Gastroesophageal sphincter (tissue), 4 donors: Measurements from ENCODE around the gene CCNY. TPM values are rescaled to one million over a fixed set of nuclear protein-coding genes. Genes with fewer than 3 reads are reported as not detected.
"Not testable (repeated sequence)": the region's sequence is repeated elsewhere in the genome, so short reads cannot be mapped to it uniquely, and the experiment has no call there.

Experiments
- ATAC-seq: fragments of 150-250 bp; one replicate; pipeline ENCODE4 v1.9.1; 2016; ENCODE audit warnings: mild to moderate bottlenecking, moderate library complexity
- H3K27ac ChIP-seq, 4 donors: fragments of 200-600 bp; sonication (generic) in 3 of 4; 1 replicate in 3 of 4; 2 replicates in 1 of 4; pipeline ENCODE4 v1.5.1; 2016 to 2019
- H3K27me3 ChIP-seq: fragments of 200-600 bp; sonication (generic); one replicate; pipeline ENCODE4 v1.5.1; 2019
- H3K36me3 ChIP-seq, 2 donors: fragments of 200-600 bp; sonication (generic); one replicate each; pipeline ENCODE4 v1.5.1; 2019; ENCODE audit warnings: control low read depth in 1 of 2
- H3K4me1 ChIP-seq, 3 donors: fragments of 200-600 bp; sonication (generic); 1 replicate in 2 of 3; 2 replicates in 1 of 3; pipeline ENCODE4 v1.5.1; 2016 to 2019; ENCODE audit warnings: control low read depth in 2 of 3
- H3K4me3 ChIP-seq, 2 donors: fragments of 200-600 bp; sonication (generic); one replicate each; pipeline ENCODE4 v1.5.1; 2019; ENCODE audit warnings: mild to moderate bottlenecking in 1 of 2, moderate library complexity in 1 of 2
- H3K9me3 ChIP-seq, 3 donors: fragments of 200-600 bp; sonication (generic); one replicate each; pipeline ENCODE4 v1.5.1; 2017 to 2019; ENCODE audit warnings: control low read depth in 2 of 3
- CTCF ChIP-seq, 4 experiments: fragments of 200-600 bp in 2 of 4; fragments of 450-650 bp in 2 of 4; sonication (generic) in 1 of 4; IDR thresholded peaks; one replicate each; pipeline ENCODE4 v1.5.1; 2017 to 2019; ENCODE audit warnings: antibody characterized with exemption in 4 of 4, mild to moderate bottlenecking in 2 of 4, moderate library complexity in 2 of 4
- EP300 ChIP-seq: sonication (generic); formaldehyde crosslinking; IDR thresholded peaks from one replicate; pipeline ENCODE4 v1.6.1; 2017; ENCODE audit warnings: antibody characterized with exemption, mild to moderate bottlenecking
- POLR2A ChIP-seq, 2 donors: fragments of 450-650 bp; IDR thresholded peaks; one replicate each; pipeline ENCODE4 v1.6.1; 2017; ENCODE audit warnings: antibody characterized with exemption in 2 of 2, mild to moderate bottlenecking in 2 of 2, moderate library complexity in 1 of 2
- POLR2AphosphoS5 ChIP-seq: sonication (generic); formaldehyde crosslinking; IDR thresholded peaks from one replicate; pipeline ENCODE4 v1.6.1; 2017; ENCODE audit warnings: antibody characterized with exemption
- WGBS, 2 donors: methylation state at CpG; one replicate each; pipeline ENCODE4 v1.1.5; 2018; ENCODE audit warnings: low coverage in 1 of 2; 5-methylcytosine and 5-hydroxymethylcytosine counted together
- total RNA-seq, 4 donors: library from RNA; depleted of rRNA; stranded (reverse); fragments of >200 nt; gene quantifications; one replicate each; pipeline ENCODE4 v1.1.0, GENCODE V29; 2016

The CCNY gene
- total RNA-seq, 4 donors from 2014 or later, result 35.5 to 106 (median 63.2) TPM

GRCh38 chr10:35300063-35300699, 36.1 kb upstream of the CCNY start:
- Histone ChIP-seq H3K36me3 (no peaks in the 10 kb centered on the region), H3K27ac (no peak overlapping the region), H3K4me3 (no peak overlapping the region), H3K27me3 (peaks cover 10% of the 10 kb centered on the region), H3K4me1 (no peaks in the 10 kb centered on the region), H3K9me3 (peaks cover 0 to 10% (median 0%) of the 10 kb centered on the region in 3 donors)
- WGBS, 2 donors, result 44 to 58% methylated on average over 8 to 11 of the region's 11 CpGs
- peak; percentile 87 for ATAC-seq
- TF ChIP-seq POLR2A (IDR thresholded peaks at IDR 0.05), result no peak
- TF ChIP-seq CTCF (IDR thresholded peaks at IDR 0.05), result no peak
- no peak for TF ChIP-seq POLR2AphosphoS5
- no peak for TF ChIP-seq EP300

GRCh38 chr10:35304649-35305048, 31.7 kb upstream of the CCNY start:
- Histone ChIP-seq H3K9me3 (no peaks in the 10 kb centered on the region), H3K4me3 (no peak overlapping the region), H3K27me3 (peaks cover 22% of the 10 kb centered on the region), H3K4me1 (no peaks in the 10 kb centered on the region), H3K27ac (no peak overlapping the region), H3K36me3 (no peaks in the 10 kb centered on the region)
- TF ChIP-seq POLR2AphosphoS5, result no peak
- no peak for TF ChIP-seq EP300
- no peak for TF ChIP-seq POLR2A (IDR thresholded peaks at IDR 0.05)
- no peak for TF ChIP-seq CTCF (IDR thresholded peaks at IDR 0.05)
- 36 to 100% methylated on average over 1 to 2 of the region's 2 CpGs for whole genome bisulfite sequencing, 2 donors
- no peak for ATAC-seq

DNA sequence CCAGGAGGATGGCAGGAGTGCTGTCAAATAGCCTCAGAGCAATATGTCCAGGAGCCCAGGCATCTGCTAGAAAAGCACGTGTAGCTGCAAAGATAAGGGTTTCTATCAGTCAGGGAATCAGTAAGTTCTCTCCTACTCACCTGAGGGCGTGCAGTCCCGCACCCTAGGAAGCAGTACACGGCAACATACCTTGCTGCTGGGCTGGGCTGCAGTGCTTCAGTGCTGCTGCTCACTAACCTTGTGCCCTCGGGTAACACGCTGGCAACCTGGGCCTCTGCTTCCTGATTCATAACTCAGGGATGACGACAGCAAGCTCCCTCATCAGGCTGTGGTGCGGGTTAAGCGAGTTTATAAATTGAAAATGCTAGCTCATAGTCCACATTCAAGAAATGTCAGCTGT, 29.5 kb upstream of the CCNY start:
- no peak for TF ChIP-seq POLR2AphosphoS5
- TF ChIP-seq EP300, result no peak
- TF ChIP-seq CTCF (IDR thresholded peaks at IDR 0.05), result no peak
- no peak for TF ChIP-seq POLR2A (IDR thresholded peaks at IDR 0.05)
- Histone ChIP-seq H3K4me3 (no peak overlapping the region), H3K27ac (no peak overlapping the region), H3K9me3 (no peaks in the 10 kb centered on the region), H3K4me1 (no peaks in the 10 kb centered on the region), H3K36me3 (no peaks in the 10 kb centered on the region), H3K27me3 (peaks cover 22% of the 10 kb centered on the region)
- ATAC-seq, result no peak
- 33 to 50% methylated on average over 1 to 6 of the region's 9 CpGs for WGBS, 2 donors

DNA sequence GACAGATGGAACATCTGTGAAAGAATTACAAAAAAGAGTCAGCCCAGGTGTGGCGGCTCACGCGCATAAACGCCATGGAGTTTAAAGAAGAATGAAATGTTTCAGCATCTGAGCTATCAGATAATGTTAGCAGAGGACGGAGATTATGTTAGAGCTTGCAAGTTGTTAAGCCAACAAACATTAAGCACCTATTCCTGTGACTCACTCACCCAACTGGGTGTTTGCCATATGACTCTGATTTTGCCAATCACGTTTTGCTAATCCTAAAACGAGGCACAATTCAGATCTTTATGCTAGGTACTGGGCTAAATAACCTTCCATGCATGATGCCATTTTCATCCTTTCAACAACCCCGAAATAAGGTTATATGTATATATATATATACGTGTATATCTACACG, 29.0 kb upstream of the CCNY start:
- no peak for ATAC-seq
- no peak for TF ChIP-seq POLR2A (IDR thresholded peaks at IDR 0.05)
- no peaks in the 10 kb centered on the region for H3K4me1 ChIP-seq
- H3K4me3 ChIP-seq, result no peak overlapping the region
- 53 to 56% methylated on average over 10 of the region's 10 CpGs for WGBS, 2 donors
- H3K36me3 ChIP-seq, result no peaks in the 10 kb centered on the region
- H3K9me3 ChIP-seq, result no peaks in the 10 kb centered on the region
- H3K27ac ChIP-seq, result no peak overlapping the region
- H3K27me3 ChIP-seq, result peaks cover 17% of the 10 kb centered on the region

GRCh38 chr10:35308809-35309208, 27.5 kb upstream of the CCNY start:
- 28 to 40% methylated on average over 1 to 2 of the region's 2 CpGs for WGBS, 2 donors
- Histone ChIP-seq H3K27me3 (peaks cover 15% of the 10 kb centered on the region), H3K27ac (no peak overlapping the region), H3K4me1 (no peaks in the 10 kb centered on the region), H3K4me3 (no peak overlapping the region), H3K9me3 (no peaks in the 10 kb centered on the region), H3K36me3 (no peaks in the 10 kb centered on the region)
- ATAC-seq, result no peak
- TF ChIP-seq POLR2AphosphoS5, result no peak
- TF ChIP-seq POLR2A (IDR thresholded peaks at IDR 0.05), result no peak
- TF ChIP-seq CTCF (IDR thresholded peaks at IDR 0.05), result no peak
- no peak for TF ChIP-seq EP300

DNA sequence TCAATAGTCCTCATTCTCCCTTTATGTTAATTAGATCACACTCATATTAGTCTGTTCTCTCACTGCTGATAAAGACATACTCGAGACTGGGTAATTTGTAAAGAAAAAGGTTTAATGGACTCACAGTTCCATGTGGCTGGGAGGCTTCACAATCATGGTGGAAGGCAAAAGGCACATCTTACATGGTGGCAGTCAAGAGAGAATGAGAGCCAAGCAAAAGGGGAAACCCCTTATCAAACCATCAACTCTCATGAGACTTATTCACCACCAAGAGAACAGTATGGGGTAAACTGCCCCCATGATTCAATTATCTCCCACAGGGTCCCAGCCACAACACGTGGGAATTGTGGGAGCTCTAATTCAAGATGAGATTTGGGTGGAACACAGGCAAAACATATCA, 22.2 kb upstream of the CCNY start:
- H3K4me3 ChIP-seq, H3K9me3 ChIP-seq, ATAC-seq, H3K27me3 ChIP-seq, H3K4me1 ChIP-seq, H3K27ac ChIP-seq: not testable (repeated sequence)
- 78 to 79% methylated on average over 2 of the region's 2 CpGs for WGBS, 2 donors
- peaks cover 0 to 29% of the 10 kb centered on the region in 2 donors for H3K36me3 ChIP-seq

- peaks cover 0 to 30% of the 10 kb centered on the region in 2 donors for H3K36me3 ChIP-seq
- H3K27me3 ChIP-seq, H3K4me3 ChIP-seq, ATAC-seq, H3K4me1 ChIP-seq, H3K27ac ChIP-seq, H3K9me3 ChIP-seq: not testable (repeated sequence)
These were observed 21.1 kb upstream of the CCNY start for GRCh38 chr10:35315235-35315634.
